H1 (cell line): ENCODE results near the gene HPN.

Source experiments
- CTCF ChIP-seq, 3 experiments: IDR thresholded peaks; 1 replicate in 2 of 3; 2 replicates in 1 of 3; pipeline versions ENCODE4 v1.5.1 to v1.6.1; 2011; ENCODE audit warnings: low read length in 3 of 3, mild to moderate bottlenecking in 3 of 3, inconsistent platforms in 2 of 3, low read depth in 1 of 3, moderate library complexity in 1 of 3; ENCODE audit not compliant: insufficient read depth in 1 of 3; ENCODE audit errors: control extremely low read depth in 1 of 3
- EZH2 ChIP-seq: fragments of 200-600 bp; sonication (generic); IDR thresholded peaks from 2 replicates; pipeline ENCODE4 v1.7.1; 2012; ENCODE audit warnings: low read depth, mild to moderate bottlenecking, moderate library complexity, low read length, inconsistent platforms; ENCODE audit not compliant: severe bottlenecking
- SAP30 ChIP-seq: fragments of 300-600 bp; sonication (generic); IDR thresholded peaks from 2 replicates; pipeline ENCODE4 v1.7.1; 2012; ENCODE audit warnings: low read length, moderate library complexity, mild to moderate bottlenecking, inconsistent platforms; ENCODE audit not compliant: insufficient read depth, insufficient replicate concordance

- no peak for TF ChIP-seq SAP30
- no peak for TF ChIP-seq CTCF (IDR thresholded peaks at IDR 0.05; ENCODE audit: control extremely low read depth in 1 of 3, insufficient read depth in 1 of 3, low read depth in 1 of 3, low read length in 3 of 3)
- no peak for TF ChIP-seq EZH2
Observed at GRCh38 chr19:35011091-35011689, 30.3 kb upstream of the HPN start.
